Smooth muscle cell of the brain vasculature (primary cell): ENCODE data around the gene DNASE2.

Experiments used
- DNase-seq: peaks from one replicate; pipeline ENCODE4 v3.0.0-alpha.2; 2012; ENCODE audit warnings: low read depth, low spot score

DNASE2 gene

GRCh38 chr19:12834566-12834943 is 46.7 kb downstream of the DNASE2 start, which contains the start of gene RTBDN:
Gene RTBDN, minus strand, starts transcription at chr19:12834579. Its CDS starts 4,600 bp downstream, at chr19:12829979.
- DNase-seq = no peak

- DNase-seq = no peak
Observed at GRCh38 chr19:12833738-12834565, 47.3 kb downstream of the DNASE2 start.

GRCh38 chr19:12833418-12833737 is 47.9 kb downstream of the DNASE2 start:
- DNase-seq = no peak

GRCh38 chr19:12828494-12828893 is 52.8 kb downstream of the DNASE2 start:
- no peak for DNase-seq

- DNase-seq = no peak
Observed at GRCh38 chr19:12825254-12826131, 55.8 kb downstream of the DNASE2 start.
